ENCODE measurements around the gene ZBTB7A.
"Not testable (repeated sequence)": the region's sequence is repeated elsewhere in the genome, so short reads cannot be mapped to it uniquely, and the experiment has no call there.

GRCh38 chr19:4000798-4001197, 65.9 kb downstream of the ZBTB7A start:
- TF ChIP-seq, protein P1, sequence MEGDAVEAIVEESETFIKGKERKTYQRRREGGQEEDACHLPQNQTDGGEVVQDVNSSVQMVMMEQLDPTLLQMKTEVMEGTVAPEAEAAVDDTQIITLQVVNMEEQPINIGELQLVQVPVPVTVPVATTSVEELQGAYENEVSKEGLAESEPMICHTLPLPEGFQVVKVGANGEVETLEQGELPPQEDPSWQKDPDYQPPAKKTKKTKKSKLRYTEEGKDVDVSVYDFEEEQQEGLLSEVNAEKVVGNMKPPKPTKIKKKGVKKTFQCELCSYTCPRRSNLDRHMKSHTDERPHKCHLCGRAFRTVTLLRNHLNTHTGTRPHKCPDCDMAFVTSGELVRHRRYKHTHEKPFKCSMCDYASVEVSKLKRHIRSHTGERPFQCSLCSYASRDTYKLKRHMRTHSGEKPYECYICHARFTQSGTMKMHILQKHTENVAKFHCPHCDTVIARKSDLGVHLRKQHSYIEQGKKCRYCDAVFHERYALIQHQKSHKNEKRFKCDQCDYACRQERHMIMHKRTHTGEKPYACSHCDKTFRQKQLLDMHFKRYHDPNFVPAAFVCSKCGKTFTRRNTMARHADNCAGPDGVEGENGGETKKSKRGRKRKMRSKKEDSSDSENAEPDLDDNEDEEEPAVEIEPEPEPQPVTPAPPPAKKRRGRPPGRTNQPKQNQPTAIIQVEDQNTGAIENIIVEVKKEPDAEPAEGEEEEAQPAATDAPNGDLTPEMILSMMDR (IDR thresholded peaks at IDR 0.05; ENCODE audit: low read depth, low read length), result not testable (repeated sequence)
- TF ChIP-seq EZH2phosphoT487 (IDR thresholded peaks at IDR 0.05; ENCODE audit: low read depth), result not testable (repeated sequence)

Data from OCI-LY3 (cell line).